Panc1 (cell line): ENCODE data around the gene EXOC5. TPM values are rescaled to one million over a fixed set of nuclear protein-coding genes. Genes with fewer than 3 reads are reported as not detected.

Experiments used
- ATAC-seq: fragments of 200-7000 bp; cut with Tn5 transposase; 2 replicates; pipeline ENCODE4 v1.9.1; 2020; ENCODE audit warnings: mild to moderate bottlenecking, moderate library complexity
- BruUV-seq: library from RNA; stranded (reverse); fragments of 400-500 nt; replicated peaks from 2 replicates; lab custom pipeline; 2021; lab: Mats Ljungman, UMichigan
- CTCF ChIA-PET: fragments of 300-600 bp; sonication (Branson Sonifier 250); formaldehyde crosslinking; loops from one replicate; lab custom pipeline; 2022; ENCODE audit warnings: antibody characterized with exemption; lab: Charles Lee
- POLR2A ChIA-PET: fragments of 300-600 bp; sonication (Branson Sonifier 250); formaldehyde crosslinking; loops from one replicate; lab custom pipeline; 2022; ENCODE audit warnings: antibody characterized with exemption; lab: Charles Lee
- DNase-seq: peaks from one replicate; pipeline ENCODE4 v3.0.0-alpha.2; 2010; ENCODE audit warnings: low read depth, low spot score
- H3K27ac ChIP-seq: 2 replicates; pipeline ENCODE4 v1.5.1; 2011; ENCODE audit warnings: mild to moderate bottlenecking, low read length, inconsistent platforms
- H3K27me3 ChIP-seq: fragments of 200-500 bp; sonication (Bioruptor generic); 2 replicates; pipeline ENCODE4 v1.6.0; 2014; ENCODE audit warnings: low read length, inconsistent platforms; ENCODE audit not compliant: control insufficient read depth, insufficient read depth
- H3K36me3 ChIP-seq: fragments of 200-500 bp; sonication (Bioruptor generic); 2 replicates; pipeline ENCODE4 v1.5.1; 2014; ENCODE audit warnings: inconsistent platforms, mild to moderate bottlenecking, low read length, moderate library complexity; ENCODE audit not compliant: control insufficient read depth, insufficient read depth
- H3K4me1 ChIP-seq: 2 replicates; pipeline ENCODE4 v1.5.1; 2011; ENCODE audit warnings: inconsistent platforms, mild to moderate bottlenecking, low read length, moderate library complexity; ENCODE audit not compliant: control insufficient read depth, insufficient read depth
- H3K4me3 ChIP-seq, 2 experiments: 2 replicates each; pipeline ENCODE4 v1.5.1; 2011 to 2012; ENCODE audit warnings: low read depth in 2 of 2, low read length in 2 of 2, mild to moderate bottlenecking in 2 of 2, inconsistent platforms in 1 of 2, moderate library complexity in 1 of 2
- H3K9me3 ChIP-seq: fragments of 200-500 bp; sonication (Bioruptor generic); 2 replicates; pipeline ENCODE4 v1.5.1; 2014; ENCODE audit warnings: low read depth, mild to moderate bottlenecking, inconsistent platforms, low read length, moderate library complexity; ENCODE audit not compliant: control insufficient read depth, insufficient read depth
- POLR2AphosphoS5 ChIP-seq: IDR thresholded peaks from 2 replicates; pipeline ENCODE4 v1.6.1; 2012; ENCODE audit warnings: mild to moderate bottlenecking, low read depth, low read length, moderate library complexity
- SIN3A ChIP-seq: IDR thresholded peaks from 2 replicates; pipeline ENCODE4 v1.6.1; 2012; ENCODE audit warnings: low read depth, mild to moderate bottlenecking, low read length, moderate library complexity, borderline replicate concordance; ENCODE audit not compliant: insufficient read depth
- TCF7L2 ChIP-seq: IDR thresholded peaks from 2 replicates; pipeline ENCODE4 v1.6.1; 2011; ENCODE audit warnings: mild to moderate bottlenecking, low read depth, low read length, inconsistent platforms
- in situ Hi-C: cut with HindIII; loops from 2 replicates; pipeline ENCODE4 v1.10.0; 2016; ENCODE audit warnings: low sequenced_read_pairs, low pct_unique_long_range_greater_than_20kb
- intact Hi-C: fragments of 100-400 bp; cut with micrococcal nuclease; formaldehyde crosslinking; loops from one replicate; pipeline ENCODE4 v1.10.0; 2022; ENCODE audit not compliant: unreplicated experiment
- total RNA-seq: library from RNA; stranded (reverse); gene quantifications from one replicate; pipeline ENCODE4 v1.2.1, GENCODE V29; 2021; ENCODE audit not compliant: unreplicated experiment
- TF ChIP-seq, protein P1 (sequence below): fragments of 450-650 bp; IDR thresholded peaks from 2 replicates; pipeline ENCODE4 v1.5.1; 2017; ENCODE audit warnings: mild to moderate bottlenecking
- TF ChIP-seq, protein P2 (sequence below), 2 experiments: IDR thresholded peaks; 2 replicates each; pipeline ENCODE4 v1.6.1; 2011 to 2012; ENCODE audit warnings: low read depth in 2 of 2, control low read depth in 1 of 2, low read length in 1 of 2, mild to moderate bottlenecking in 1 of 2, moderate library complexity in 1 of 2; ENCODE audit not compliant: insufficient read depth in 1 of 2

Gene EXOC5
- total RNA-seq, 1 experiment from 2014 or later = 57.6 TPM

DNA sequence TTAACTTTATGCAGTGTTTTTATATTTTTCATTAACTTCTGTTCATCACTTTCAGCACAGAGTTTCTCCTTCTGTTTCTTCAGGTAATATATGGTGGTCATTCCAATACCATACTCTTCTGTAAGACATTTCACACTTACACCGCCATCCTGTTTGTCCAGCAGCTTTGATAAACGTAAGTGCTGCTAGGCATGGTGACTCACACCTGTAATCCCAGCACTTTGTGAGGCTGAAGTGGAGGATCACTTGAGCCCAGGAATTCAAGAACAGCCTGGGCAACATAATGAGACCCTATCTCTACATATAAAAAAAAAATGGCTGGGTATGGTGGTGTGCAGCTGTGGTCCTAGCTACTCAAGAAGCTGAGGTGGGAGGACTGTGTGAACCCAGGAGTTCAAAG lies 55.8 kb downstream of the EXOC5 start:
- TF ChIP-seq, protein P1, sequence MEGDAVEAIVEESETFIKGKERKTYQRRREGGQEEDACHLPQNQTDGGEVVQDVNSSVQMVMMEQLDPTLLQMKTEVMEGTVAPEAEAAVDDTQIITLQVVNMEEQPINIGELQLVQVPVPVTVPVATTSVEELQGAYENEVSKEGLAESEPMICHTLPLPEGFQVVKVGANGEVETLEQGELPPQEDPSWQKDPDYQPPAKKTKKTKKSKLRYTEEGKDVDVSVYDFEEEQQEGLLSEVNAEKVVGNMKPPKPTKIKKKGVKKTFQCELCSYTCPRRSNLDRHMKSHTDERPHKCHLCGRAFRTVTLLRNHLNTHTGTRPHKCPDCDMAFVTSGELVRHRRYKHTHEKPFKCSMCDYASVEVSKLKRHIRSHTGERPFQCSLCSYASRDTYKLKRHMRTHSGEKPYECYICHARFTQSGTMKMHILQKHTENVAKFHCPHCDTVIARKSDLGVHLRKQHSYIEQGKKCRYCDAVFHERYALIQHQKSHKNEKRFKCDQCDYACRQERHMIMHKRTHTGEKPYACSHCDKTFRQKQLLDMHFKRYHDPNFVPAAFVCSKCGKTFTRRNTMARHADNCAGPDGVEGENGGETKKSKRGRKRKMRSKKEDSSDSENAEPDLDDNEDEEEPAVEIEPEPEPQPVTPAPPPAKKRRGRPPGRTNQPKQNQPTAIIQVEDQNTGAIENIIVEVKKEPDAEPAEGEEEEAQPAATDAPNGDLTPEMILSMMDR = no peak
- TF ChIP-seq TCF7L2 (no peak), SIN3A (no peak), POLR2AphosphoS5 (no peak)
- TF ChIP-seq, protein P2, sequence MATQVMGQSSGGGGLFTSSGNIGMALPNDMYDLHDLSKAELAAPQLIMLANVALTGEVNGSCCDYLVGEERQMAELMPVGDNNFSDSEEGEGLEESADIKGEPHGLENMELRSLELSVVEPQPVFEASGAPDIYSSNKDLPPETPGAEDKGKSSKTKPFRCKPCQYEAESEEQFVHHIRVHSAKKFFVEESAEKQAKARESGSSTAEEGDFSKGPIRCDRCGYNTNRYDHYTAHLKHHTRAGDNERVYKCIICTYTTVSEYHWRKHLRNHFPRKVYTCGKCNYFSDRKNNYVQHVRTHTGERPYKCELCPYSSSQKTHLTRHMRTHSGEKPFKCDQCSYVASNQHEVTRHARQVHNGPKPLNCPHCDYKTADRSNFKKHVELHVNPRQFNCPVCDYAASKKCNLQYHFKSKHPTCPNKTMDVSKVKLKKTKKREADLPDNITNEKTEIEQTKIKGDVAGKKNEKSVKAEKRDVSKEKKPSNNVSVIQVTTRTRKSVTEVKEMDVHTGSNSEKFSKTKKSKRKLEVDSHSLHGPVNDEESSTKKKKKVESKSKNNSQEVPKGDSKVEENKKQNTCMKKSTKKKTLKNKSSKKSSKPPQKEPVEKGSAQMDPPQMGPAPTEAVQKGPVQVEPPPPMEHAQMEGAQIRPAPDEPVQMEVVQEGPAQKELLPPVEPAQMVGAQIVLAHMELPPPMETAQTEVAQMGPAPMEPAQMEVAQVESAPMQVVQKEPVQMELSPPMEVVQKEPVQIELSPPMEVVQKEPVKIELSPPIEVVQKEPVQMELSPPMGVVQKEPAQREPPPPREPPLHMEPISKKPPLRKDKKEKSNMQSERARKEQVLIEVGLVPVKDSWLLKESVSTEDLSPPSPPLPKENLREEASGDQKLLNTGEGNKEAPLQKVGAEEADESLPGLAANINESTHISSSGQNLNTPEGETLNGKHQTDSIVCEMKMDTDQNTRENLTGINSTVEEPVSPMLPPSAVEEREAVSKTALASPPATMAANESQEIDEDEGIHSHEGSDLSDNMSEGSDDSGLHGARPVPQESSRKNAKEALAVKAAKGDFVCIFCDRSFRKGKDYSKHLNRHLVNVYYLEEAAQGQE (IDR thresholded peaks at IDR 0.05; ENCODE audit: insufficient read depth in 1 of 2, low read depth in 2 of 2, low read length in 1 of 2) = no peak
- Histone ChIP-seq H3K9me3 (no peaks in the 10 kb centered on the region), H3K4me1 (no peaks in the 10 kb centered on the region), H3K4me3 (no peak overlapping the region), H3K36me3 (peaks cover 10% of the 10 kb centered on the region), H3K27me3 (no peaks in the 10 kb centered on the region), H3K27ac (no peak overlapping the region)
- no peak for DNase-seq
- ATAC-seq = no peak
- BruUV-seq = no TSS peak
- POLR2A ChIA-PET = no interaction called here
- intact Hi-C loops (no loop called here), in situ Hi-C loops (no loop called here)
- CTCF ChIA-PET = no interaction called here

DNA sequence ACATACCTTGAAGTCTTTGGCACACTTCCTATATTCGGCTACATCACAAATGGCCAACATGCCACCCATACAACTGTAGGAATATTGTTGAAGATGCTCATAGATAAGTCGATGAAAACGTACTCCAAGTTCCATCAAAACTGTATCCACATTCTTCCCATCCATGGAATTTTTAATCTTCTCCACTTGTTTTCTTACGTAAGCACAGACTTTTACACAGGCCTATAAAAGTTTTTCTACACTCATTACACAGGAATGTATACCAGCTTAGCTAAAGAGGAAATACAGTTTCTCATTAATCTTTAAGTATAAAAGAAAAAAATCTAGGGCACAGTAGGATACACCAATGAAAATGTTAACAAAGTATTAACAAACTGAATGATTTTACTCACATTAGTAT lies 59.1 kb downstream of the EXOC5 start:
- Histone ChIP-seq H3K4me1 (no peaks in the 10 kb centered on the region), H3K27ac (no peak overlapping the region), H3K9me3 (no peaks in the 10 kb centered on the region), H3K36me3 (peaks cover 7% of the 10 kb centered on the region), H3K4me3 (no peak overlapping the region), H3K27me3 (no peaks in the 10 kb centered on the region)
- DNase-seq = no peak
- POLR2A ChIA-PET = no interaction called here
- intact Hi-C loops = no loop called here
- ATAC-seq = no peak
- BruUV-seq = no TSS peak
- CTCF ChIA-PET = no interaction called here
- TF ChIP-seq, protein P2 (IDR thresholded peaks at IDR 0.05; ENCODE audit: insufficient read depth in 1 of 2, low read depth in 2 of 2, low read length in 1 of 2) = no peak
- no peak for TF ChIP-seq POLR2AphosphoS5
- TF ChIP-seq TCF7L2 = no peak
- TF ChIP-seq, protein P1 = no peak
- no peak for TF ChIP-seq SIN3A
- in situ Hi-C loops = no loop called here
